LNCaP clone FGC (cell line): ENCODE results near the gene KIF2C.

Source experiments
- DNase-seq: peaks from one replicate; pipeline ENCODE4 v3.0.0-alpha.2; 2011; ENCODE audit warnings: low read depth
- H3K4me3 ChIP-seq: 2 replicates; pipeline ENCODE4 v1.5.1; 2011; ENCODE audit warnings: mild to moderate bottlenecking, low read depth, low read length, control low read depth
- TF ChIP-seq, protein P1 (sequence below): IDR thresholded peaks from 2 replicates; pipeline ENCODE4 v1.5.1; 2012; ENCODE audit warnings: mild to moderate bottlenecking; ENCODE audit not compliant: control insufficient read depth, insufficient read depth; ENCODE audit errors: extremely low read depth

The KIF2C gene

GRCh38 chr1:44723496-44724295 is 15.9 kb upstream of the KIF2C start:
- TF ChIP-seq, protein P1, sequence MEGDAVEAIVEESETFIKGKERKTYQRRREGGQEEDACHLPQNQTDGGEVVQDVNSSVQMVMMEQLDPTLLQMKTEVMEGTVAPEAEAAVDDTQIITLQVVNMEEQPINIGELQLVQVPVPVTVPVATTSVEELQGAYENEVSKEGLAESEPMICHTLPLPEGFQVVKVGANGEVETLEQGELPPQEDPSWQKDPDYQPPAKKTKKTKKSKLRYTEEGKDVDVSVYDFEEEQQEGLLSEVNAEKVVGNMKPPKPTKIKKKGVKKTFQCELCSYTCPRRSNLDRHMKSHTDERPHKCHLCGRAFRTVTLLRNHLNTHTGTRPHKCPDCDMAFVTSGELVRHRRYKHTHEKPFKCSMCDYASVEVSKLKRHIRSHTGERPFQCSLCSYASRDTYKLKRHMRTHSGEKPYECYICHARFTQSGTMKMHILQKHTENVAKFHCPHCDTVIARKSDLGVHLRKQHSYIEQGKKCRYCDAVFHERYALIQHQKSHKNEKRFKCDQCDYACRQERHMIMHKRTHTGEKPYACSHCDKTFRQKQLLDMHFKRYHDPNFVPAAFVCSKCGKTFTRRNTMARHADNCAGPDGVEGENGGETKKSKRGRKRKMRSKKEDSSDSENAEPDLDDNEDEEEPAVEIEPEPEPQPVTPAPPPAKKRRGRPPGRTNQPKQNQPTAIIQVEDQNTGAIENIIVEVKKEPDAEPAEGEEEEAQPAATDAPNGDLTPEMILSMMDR: no peak
- no peak overlapping the region for H3K4me3 ChIP-seq
- no peak for DNase-seq

- DNase-seq: no peak
- TF ChIP-seq, protein P1: no peak
- H3K4me3 ChIP-seq: no peak overlapping the region
These were observed 15.2 kb upstream of the KIF2C start for GRCh38 chr1:44724296-44724954.

DNA sequence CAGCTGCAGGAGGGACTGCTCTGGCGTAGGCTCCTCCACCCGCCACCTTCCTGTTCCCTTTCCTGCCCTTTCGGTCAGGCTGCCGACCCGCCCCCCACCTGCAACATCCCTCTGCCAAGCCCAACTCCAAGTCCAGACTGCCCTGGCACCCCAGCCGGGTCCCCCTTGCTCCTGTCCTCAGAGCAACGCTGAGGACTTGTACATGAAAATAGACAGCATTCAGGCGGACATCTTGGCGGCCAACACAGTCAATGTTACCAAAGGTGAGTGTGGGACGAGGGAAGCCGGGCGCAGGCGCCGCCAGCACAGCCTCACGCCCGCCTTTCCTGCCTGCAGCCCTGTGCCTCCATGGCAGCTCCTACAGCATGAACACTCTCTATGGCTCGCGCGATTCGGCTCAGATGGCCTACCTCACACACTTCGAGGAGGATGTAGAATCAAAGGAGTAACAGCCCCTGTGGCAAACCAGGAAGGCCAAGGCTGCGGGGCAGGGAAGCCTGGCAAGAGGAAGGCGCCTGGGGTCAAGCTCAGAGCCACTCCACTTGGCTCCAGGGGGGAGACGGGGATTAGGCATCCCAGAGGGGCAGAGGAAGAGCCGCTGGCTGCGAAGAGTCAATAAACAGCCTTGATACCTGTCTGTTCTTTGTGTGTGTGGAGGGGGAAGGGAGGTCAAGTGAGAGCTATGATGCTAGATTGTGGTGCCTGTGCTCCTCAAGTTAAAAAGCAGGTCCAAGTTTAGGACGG is 14.5 kb upstream of the KIF2C start:
- TF ChIP-seq, protein P1: no peak
- no peak for DNase-seq
- H3K4me3 ChIP-seq: no peak overlapping the region

- DNase-seq: peak; percentile 94
- TF ChIP-seq, protein P1: peak; percentile 87
- no peak within 1 kb of the TSS for H3K4me3 ChIP-seq
These were observed 8.7 kb upstream of the KIF2C start, which contains the start of gene RNU5D-1 for GRCh38 chr1:44730741-44731512. Gene RNU5D-1 (minus strand): TSS chr1:44731170.

GRCh38 chr1:44733365-44733764 is 6.3 kb upstream of the KIF2C start:
- TF ChIP-seq, protein P1: no peak
- no peak overlapping the region for H3K4me3 ChIP-seq
- peak; percentile 48 for DNase-seq

DNA sequence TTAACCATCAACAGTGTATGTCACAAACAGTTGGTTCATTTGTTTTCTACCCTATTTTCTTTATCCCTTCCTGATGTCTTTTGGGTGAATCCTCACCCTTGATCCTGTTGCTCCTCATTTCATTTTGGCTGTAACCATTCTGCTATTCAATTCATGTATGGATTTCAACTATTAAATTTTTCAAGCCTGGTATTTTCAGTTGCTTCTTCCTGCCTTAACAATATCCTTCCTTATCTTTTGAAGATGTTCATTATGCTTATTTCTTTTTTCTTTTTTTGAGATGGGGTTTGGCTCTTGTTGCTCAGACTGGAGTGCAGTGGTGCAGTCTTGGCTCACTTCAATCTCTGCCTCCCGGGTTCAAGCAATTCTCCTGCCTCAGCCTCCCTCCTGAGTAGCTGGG is 5.9 kb upstream of the KIF2C start:
- TF ChIP-seq, protein P1: no peak
- DNase-seq: no peak
- H3K4me3 ChIP-seq: no peak overlapping the region
